HG03558 (cell line): ENCODE data around the gene PCDHA2.
"Not testable (repeated sequence)": the region's sequence is repeated elsewhere in the genome, so short reads cannot be mapped to it uniquely, and the experiment has no call there.

Experiments used
- ATAC-seq: cut with Tn5 transposase; IDR thresholded peaks from one replicate; pipeline ENCODE4 v1.9.1; 2021; ENCODE audit warnings: moderate number of reproducible peaks; ENCODE audit not compliant: unreplicated experiment; ENCODE audit errors: extremely low read depth

PCDHA2 gene

DNA sequence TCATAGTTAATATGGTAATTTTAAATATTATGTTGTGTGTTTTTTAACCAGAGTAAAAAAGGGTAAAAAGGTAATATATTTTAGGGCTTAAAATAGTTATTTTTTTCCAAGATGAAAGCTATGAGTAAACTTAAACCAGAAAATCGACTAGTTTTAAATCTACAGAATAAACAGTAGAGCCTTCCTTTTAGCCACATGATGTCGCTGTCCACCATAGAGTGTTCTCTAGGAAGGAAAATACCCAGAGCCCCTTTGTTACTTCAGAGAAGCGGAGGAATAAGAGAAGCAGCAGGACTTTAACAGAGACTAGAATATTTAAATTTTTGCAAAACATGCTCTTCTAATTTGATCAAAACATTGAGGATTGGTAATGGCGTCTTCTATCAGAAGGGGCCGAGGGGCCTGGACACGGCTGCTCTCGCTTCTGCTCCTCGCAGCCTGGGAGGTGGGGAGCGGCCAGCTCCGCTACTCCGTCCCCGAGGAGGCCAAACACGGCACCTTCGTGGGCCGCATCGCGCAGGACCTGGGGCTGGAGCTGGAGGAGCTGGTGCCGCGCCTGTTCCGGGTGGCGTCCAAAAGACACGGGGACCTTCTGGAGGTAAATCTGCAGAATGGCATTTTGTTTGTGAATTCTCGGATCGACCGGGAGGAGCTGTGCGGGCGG, at the start of gene PCDHA2:
TSS of gene PCDHA2 (plus strand) at position 258 of the 664 bp plus-strand sequence.
- no peak for ATAC-seq

- ATAC-seq = no peak
Measured at GRCh38 chr5:140753561-140753960, 41.1 kb upstream of the PCDHA2 start.

GRCh38 chr5:140764177-140764973, 30.3 kb upstream of the PCDHA2 start:
- ATAC-seq = no peak

- ATAC-seq = no peak
Measured at GRCh38 chr5:140767444-140767843, 27.2 kb upstream of the PCDHA2 start.

- ATAC-seq = no peak
Measured at GRCh38 chr5:140780512-140780911, 14.1 kb upstream of the PCDHA2 start.

DNA sequence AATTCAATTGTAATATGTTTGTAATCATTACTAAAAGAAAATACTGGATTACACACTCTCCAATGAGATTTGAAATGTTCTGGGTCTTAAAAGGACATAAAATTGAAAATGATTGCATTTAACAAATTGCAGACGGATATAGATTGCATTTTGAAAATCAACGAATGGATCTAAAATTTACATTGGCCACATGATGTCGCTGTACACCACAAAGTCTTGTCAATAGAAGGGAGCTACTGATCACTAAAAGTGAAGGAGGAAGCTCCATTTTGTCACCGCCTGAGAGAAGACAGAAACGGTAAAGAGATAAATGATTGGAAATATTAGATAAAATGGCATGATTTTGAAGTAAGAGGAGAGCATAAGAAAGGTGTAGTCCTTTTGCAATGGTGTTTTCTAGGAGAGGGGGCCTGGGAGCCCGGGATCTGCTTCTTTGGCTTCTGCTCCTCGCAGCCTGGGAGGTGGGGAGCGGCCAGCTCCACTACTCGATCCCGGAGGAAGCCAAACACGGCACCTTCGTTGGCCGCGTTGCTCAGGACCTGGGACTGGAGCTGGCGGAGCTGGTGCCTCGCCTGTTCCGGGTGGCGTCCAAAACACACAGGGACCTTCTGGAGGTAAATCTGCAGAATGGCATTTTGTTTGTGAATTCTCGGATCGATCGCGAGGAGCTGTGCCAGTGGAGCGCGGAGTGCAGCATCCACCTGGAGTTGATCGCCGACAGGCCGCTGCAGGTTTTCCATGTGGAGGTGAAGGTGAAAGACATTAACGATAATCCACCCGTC, 8.6 kb upstream of the PCDHA2 start, which contains the start of gene PCDHA1:
TSS of gene PCDHA1 (plus strand) at position 236 of the 782 bp plus-strand sequence.
- ATAC-seq = no peak

DNA sequence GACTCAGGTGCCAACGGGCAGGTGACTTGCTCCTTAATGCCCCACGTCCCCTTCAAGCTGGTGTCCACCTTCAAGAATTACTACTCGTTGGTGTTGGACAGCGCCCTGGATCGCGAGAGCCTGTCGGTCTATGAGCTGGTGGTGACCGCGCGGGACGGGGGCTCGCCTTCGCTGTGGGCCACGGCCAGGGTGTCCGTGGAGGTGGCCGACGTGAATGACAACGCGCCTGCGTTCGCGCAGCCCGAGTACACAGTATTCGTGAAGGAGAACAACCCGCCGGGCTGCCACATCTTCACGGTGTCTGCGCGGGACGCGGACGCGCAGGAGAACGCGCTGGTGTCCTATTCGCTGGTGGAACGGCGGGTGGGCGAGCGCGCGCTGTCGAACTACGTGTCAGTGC, 7.2 kb upstream of the PCDHA2 start:
- not testable (repeated sequence) for ATAC-seq

DNA sequence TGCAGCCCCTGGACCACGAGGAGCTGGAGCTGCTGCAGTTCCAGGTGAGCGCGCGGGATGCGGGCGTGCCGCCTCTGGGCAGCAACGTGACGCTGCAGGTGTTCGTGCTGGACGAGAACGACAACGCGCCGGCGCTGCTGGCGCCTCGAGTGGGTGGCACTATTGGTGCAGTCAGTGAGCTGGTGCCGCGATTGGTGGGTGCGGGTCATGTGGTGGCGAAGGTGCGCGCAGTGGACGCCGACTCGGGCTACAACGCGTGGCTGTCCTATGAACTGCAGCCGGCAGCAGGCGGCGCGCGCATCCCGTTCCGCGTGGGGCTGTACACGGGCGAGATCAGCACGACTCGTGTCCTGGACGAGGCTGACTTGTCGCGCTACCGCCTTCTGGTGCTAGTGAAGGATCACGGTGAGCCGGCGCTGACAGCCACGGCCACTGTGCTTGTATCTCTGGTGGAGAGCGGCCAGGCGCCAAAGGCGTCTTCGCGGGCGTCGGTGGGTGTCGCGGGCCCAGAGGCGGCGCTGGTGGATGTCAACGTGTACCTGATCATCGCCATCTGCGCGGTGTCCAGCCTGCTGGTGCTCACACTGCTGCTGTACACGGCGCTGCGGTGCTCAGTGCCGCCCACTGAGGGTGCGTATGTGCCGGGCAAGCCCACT, 6.7 kb upstream of the PCDHA2 start:
- ATAC-seq = not testable (repeated sequence)

- no peak for ATAC-seq
Measured at GRCh38 chr5:140791089-140791488, 3.6 kb upstream of the PCDHA2 start.

- ATAC-seq = no peak
Measured at GRCh38 chr5:140795259-140795641, 598 bp downstream of the PCDHA2 start.

DNA sequence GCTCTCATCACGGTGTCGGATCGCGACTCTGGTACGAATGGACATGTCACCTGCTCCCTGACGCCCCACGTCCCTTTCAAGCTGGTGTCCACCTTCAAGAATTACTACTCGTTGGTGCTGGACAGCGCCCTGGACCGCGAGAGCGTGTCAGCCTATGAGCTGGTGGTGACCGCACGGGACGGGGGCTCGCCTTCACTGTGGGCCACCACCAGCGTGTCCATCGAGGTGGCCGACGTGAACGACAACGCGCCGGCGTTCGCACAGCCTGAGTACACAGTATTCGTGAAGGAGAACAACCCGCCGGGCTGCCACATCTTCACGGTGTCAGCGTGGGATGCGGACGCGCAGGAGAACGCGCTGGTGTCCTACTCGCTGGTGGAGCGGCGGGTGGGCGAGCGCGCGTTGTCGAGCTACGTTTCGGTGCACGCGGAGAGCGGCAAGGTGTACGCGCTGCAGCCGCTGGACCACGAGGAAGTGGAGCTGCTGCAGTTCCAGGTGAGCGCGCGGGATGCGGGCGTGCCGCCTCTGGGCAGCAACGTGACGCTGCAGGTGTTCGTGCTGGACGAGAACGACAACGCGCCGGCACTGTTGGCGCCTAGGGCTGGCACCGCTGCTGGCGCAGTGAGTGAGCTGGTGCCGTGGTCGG, 1.5 kb downstream of the PCDHA2 start:
- not testable (repeated sequence) for ATAC-seq

GRCh38 chr5:140796718-140797095, 2.1 kb downstream of the PCDHA2 start:
- ATAC-seq = no peak

GRCh38 chr5:140800816-140801493, 6.3 kb downstream of the PCDHA2 start, which contains the start of gene PCDHA3:
PCDHA3 (plus strand) TSS chr5:140801057.
- no peak for ATAC-seq

DNA sequence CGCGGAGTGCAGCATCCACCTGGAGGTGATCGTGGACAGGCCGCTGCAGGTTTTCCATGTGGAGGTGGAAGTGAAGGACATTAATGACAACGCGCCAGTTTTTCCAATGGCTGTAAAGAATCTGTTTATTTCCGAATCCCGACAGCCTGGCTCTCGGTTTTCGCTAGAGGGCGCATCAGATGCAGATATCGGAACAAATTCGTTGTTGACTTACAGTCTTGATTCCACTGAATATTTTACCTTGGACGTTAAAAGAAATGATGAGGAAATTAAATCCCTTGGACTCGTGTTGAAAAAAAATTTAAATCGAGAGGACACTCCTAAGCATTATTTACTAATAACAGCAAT, 6.8 kb downstream of the PCDHA2 start:
- no peak for ATAC-seq

DNA sequence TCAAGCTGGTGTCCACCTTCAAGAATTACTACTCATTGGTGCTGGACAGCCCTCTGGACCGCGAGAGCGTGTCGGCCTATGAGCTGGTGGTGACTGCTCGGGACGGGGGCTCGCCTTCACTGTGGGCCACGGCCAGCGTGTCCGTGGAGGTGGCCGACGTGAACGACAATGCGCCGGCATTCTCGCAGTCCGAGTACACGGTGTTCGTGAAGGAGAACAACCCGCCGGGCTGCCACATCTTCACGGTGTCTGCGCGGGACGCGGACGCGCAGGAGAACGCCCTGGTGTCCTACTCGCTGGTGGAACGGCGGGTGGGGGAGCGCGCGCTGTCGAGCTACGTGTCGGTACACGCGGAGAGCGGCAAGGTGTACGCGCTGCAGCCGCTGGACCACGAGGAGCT, 7.7 kb downstream of the PCDHA2 start:
- ATAC-seq = not testable (repeated sequence)

DNA sequence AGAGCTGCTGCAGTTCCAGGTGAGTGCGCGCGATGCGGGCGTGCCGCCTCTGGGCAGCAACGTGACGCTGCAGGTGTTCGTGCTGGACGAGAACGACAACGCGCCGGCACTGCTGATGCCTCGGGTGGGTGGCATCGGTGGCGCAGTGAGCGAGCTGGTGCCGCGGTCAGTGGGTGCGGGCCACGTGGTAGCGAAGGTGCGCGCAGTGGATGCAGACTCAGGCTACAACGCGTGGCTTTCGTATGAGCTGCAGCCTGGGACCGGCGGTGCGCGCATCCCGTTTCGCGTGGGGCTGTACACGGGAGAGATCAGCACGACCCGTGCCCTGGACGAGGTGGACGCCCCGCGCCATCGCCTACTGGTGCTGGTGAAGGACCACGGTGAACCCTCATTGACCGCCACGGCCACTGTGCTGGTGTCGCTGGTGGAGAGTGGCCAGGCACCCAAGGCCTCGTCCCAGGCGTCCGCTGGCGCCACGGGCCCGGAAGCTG, 8.2 kb downstream of the PCDHA2 start:
- no peak for ATAC-seq

GRCh38 chr5:140806834-140807775, 12.5 kb downstream of the PCDHA2 start, which contains the start of gene PCDHA4:
PCDHA4 (plus strand) TSS chr5:140807068.
- no peak for ATAC-seq

- ATAC-seq = not testable (repeated sequence)
Measured at GRCh38 chr5:140808241-140808888, 13.7 kb downstream of the PCDHA2 start.
